ENCODE results near the gene SUSD1. TPM values are rescaled to one million over a fixed set of nuclear protein-coding genes. Genes with fewer than 3 reads are reported as not detected.

Gene SUSD1
- total and polyA plus RNA-seq, 2 of the 13 experiments (the other 11 are each of a cell fraction or from before 2014, with no cell fraction given), result 25.9 to 32.3 TPM

DNA sequence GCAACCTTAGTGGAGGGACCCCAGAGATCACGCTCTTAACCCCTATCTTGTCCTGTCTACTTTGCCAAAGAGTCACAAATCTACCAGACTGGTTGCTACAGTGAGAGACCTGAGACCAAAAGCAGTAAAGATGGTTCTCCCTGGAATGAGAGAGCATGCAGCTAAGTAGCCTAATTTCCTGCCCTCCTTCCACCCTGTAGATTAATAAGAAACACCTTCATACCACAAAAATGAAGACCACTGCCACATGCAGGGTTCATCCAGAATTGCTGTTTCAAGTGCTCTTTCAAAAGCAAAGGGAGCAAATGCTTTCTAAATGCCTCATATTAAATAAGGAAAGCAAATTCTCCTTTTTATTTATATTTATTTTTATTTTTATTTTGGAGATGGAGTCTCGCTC lies 159.4 kb downstream of the SUSD1 start (continued):
- TF ChIP-seq ZMYM4 (CRISPR knock-in tag; IDR thresholded peaks at IDR 0.05), result no peak
- TF ChIP-seq, protein P1, sequence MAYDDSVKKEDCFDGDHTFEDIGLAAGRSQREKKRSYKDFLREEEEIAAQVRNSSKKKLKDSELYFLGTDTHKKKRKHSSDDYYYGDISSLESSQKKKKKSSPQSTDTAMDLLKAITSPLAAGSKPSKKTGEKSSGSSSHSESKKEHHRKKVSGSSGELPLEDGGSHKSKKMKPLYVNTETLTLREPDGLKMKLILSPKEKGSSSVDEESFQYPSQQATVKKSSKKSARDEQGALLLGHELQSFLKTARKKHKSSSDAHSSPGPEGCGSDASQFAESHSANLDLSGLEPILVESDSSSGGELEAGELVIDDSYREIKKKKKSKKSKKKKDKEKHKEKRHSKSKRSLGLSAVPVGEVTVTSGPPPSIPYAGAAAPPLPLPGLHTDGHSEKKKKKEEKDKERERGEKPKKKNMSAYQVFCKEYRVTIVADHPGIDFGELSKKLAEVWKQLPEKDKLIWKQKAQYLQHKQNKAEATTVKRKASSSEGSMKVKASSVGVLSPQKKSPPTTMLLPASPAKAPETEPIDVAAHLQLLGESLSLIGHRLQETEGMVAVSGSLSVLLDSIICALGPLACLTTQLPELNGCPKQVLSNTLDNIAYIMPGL (CRISPR knock-in tag; IDR thresholded peaks at IDR 0.05; ENCODE audit: borderline replicate concordance in 1 of 2, low read depth in 1 of 2), result no peak
- TF ChIP-seq, protein P2, sequence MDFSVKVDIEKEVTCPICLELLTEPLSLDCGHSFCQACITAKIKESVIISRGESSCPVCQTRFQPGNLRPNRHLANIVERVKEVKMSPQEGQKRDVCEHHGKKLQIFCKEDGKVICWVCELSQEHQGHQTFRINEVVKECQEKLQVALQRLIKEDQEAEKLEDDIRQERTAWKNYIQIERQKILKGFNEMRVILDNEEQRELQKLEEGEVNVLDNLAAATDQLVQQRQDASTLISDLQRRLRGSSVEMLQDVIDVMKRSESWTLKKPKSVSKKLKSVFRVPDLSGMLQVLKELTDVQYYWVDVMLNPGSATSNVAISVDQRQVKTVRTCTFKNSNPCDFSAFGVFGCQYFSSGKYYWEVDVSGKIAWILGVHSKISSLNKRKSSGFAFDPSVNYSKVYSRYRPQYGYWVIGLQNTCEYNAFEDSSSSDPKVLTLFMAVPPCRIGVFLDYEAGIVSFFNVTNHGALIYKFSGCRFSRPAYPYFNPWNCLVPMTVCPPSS (IDR thresholded peaks at IDR 0.05), result no peak

DNA sequence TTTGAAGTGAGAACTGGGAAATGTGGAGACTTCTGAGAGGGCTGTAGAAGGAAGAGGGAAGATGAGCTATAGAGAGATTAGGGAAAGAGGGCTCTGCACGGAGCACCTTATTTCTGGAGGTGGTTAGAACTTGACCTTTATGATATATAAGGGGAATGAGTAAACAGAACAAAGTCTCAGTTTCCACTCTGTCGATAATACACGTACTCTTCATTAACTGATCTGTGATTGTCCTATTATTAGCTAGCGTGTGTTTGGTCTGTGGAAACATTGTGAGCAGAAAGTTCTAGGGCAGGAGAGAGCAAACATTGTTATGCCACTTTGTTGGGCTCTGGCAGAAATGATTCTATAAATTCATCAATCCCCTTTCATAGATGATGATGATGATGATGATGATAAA lies 159.9 kb downstream of the SUSD1 start:
- Histone ChIP-seq H3K27ac (ENCODE audit: extremely low read length, insufficient read depth, low read length) (no peak overlapping the region), H3K9ac (ENCODE audit: insufficient read depth, low read depth, low read length) (no peak overlapping the region), H3K4me2 (ENCODE audit: low read depth, low read length) (no peak overlapping the region), H3K79me2 (ENCODE audit: insufficient read depth, low read length) (no peaks in the 10 kb centered on the region), H3K4me3 (replicated peaks in 1 of 3; ENCODE audit: insufficient read depth in 1 of 3, low read depth in 2 of 3, low read length in 3 of 3) (no peak overlapping the region), H3K27me3 (ENCODE audit: control insufficient read depth in 1 of 2, insufficient read depth in 2 of 2, low read length in 2 of 2) (no peaks in the 10 kb centered on the region), H3K4me1 (ENCODE audit: insufficient read depth, low read length) (peaks cover 24% of the 10 kb centered on the region), H3K9me3 (ENCODE audit: low read length) (no peaks in the 10 kb centered on the region), H3K36me3 (replicated peaks in 1 of 2; ENCODE audit: control insufficient read depth in 1 of 2, insufficient read depth in 2 of 2, low read length in 2 of 2) (no peaks in the 10 kb centered on the region), H2AFZ (ENCODE audit: low read length) (no peak overlapping the region), H4K20me1 (ENCODE audit: insufficient read depth, low read length) (no peaks in the 10 kb centered on the region)
- ChIA-PET CTCF (ENCODE audit: low intra/inter-chr PET ratio, low total read pairs) (no interaction called here), POLR2A (no interaction called here)
- TF ChIP-seq SRF (IDR thresholded peaks at IDR 0.05; ENCODE audit: low read depth, low read length), result no peak
- TF ChIP-seq ZFYVE20 (CRISPR knock-in tag; IDR thresholded peaks at IDR 0.05; ENCODE audit: borderline replicate concordance, low read depth), result no peak
- TF ChIP-seq ARID2 (CRISPR knock-in tag; IDR thresholded peaks at IDR 0.05; ENCODE audit: borderline replicate concordance), result no peak
- TF ChIP-seq ZNF124 (CRISPR knock-in tag; IDR thresholded peaks at IDR 0.05), result no peak
- TF ChIP-seq ATF1 (CRISPR knock-in tag; IDR thresholded peaks at IDR 0.05), result no peak
- TF ChIP-seq ZNF75D (CRISPR knock-in tag; IDR thresholded peaks at IDR 0.05; ENCODE audit: borderline replicate concordance), result no peak
- BruUV-seq (replicated peaks), result no TSS peak
- in situ Hi-C loops (cut with HindIII; ENCODE audit: extremely low pct_ligation_motif_present, low pct_unique_long_range_greater_than_20kb), result no loop called here
- DNase-seq (ENCODE audit: low spot score), result no peak
- no peak for FAIRE-seq
- WGBS (ENCODE audit: low lambda C conversion rate), result 38% methylated on average over 4 of the region's 4 CpGs
- intact Hi-C loops (cut with micrococcal nuclease; ENCODE audit: unreplicated experiment), result no loop called here
- no peak for ATAC-seq

Data from HepG2 (cell line).